Neural cell (in vitro differentiated cells): ENCODE results near the gene KLF12. TPM values are rescaled to one million over a fixed set of nuclear protein-coding genes. Genes with fewer than 3 reads are reported as not detected.

Experiments
- H2AFZ ChIP-seq: fragments of 200-600, 300-800 bp; sonication (generic), shearing (Covaris generic); 2 replicates; pipeline ENCODE4 v1.6.0; 2014; ENCODE audit warnings: low read depth, mild to moderate bottlenecking, antibody characterized with exemption, low read length, moderate library complexity
- H3F3A ChIP-seq: fragments of 200-600 bp; shearing (Covaris generic); 2 replicates; pipeline ENCODE4 v1.6.1; 2016; ENCODE audit warnings: mild to moderate bottlenecking, moderate library complexity, mixed read lengths, antibody characterized with exemption, low read length; ENCODE audit not compliant: insufficient read depth, poor library complexity, severe bottlenecking
- H3K27ac ChIP-seq: fragments of 200-600, 300-800 bp; sonication (generic), shearing (Covaris generic); 2 replicates; pipeline ENCODE4 v1.5.1; 2014; ENCODE audit warnings: mild to moderate bottlenecking, low read length, moderate library complexity
- H3K27me3 ChIP-seq: fragments of 300-800, 200-600 bp; sonication (generic), shearing (Covaris generic); 2 replicates; pipeline ENCODE4 v1.6.0; 2014; ENCODE audit warnings: mild to moderate bottlenecking, low read depth, low read length, moderate library complexity; ENCODE audit not compliant: insufficient read depth
- H3K36me3 ChIP-seq: fragments of 300-800, 200-600 bp; sonication (generic), shearing (Covaris generic); 2 replicates; pipeline ENCODE4 v1.5.1; 2014; ENCODE audit warnings: mild to moderate bottlenecking, antibody characterized with exemption, low read length, moderate library complexity; ENCODE audit not compliant: insufficient read depth
- H3K4me2 ChIP-seq: fragments of 300-800, 200-600 bp; sonication (generic), shearing (Covaris generic); 2 replicates; pipeline ENCODE4 v1.6.0; 2014; ENCODE audit warnings: mild to moderate bottlenecking, low read length
- H3K4me3 ChIP-seq: fragments of 300-800, 200-600 bp; sonication (generic), shearing (Covaris generic); 2 replicates; pipeline ENCODE4 v1.5.1; 2014; ENCODE audit warnings: mild to moderate bottlenecking, low read length, moderate library complexity
- H3K79me2 ChIP-seq: fragments of 200-600 bp; shearing (Covaris generic); replicated peaks from 2 replicates; pipeline ENCODE4 v1.6.0; 2014; ENCODE audit warnings: mild to moderate bottlenecking, low read length, moderate library complexity; ENCODE audit not compliant: insufficient read depth
- H3K9ac ChIP-seq: fragments of 300-800, 200-600 bp; sonication (generic), shearing (Covaris generic); 2 replicates; pipeline ENCODE4 v1.6.1; 2016; ENCODE audit warnings: mild to moderate bottlenecking, low read length, mixed read lengths
- H3K9me2 ChIP-seq: fragments of 200-600 bp; shearing (Covaris generic); 2 replicates; pipeline ENCODE4 v1.6.1; 2016; ENCODE audit warnings: mild to moderate bottlenecking, low read length, mixed read lengths; ENCODE audit not compliant: insufficient read depth
- H3K9me3 ChIP-seq: fragments of 200-600, 300-800 bp; sonication (generic), shearing (Covaris generic); 2 replicates; pipeline ENCODE4 v1.6.1; 2016; ENCODE audit warnings: mild to moderate bottlenecking, mixed run types, low read length, moderate library complexity, mixed read lengths
- H4K20me1 ChIP-seq: fragments of 200-600 bp; shearing (Covaris generic); 2 replicates; pipeline ENCODE4 v1.6.1; 2016; ENCODE audit warnings: mild to moderate bottlenecking, mixed run types; ENCODE audit not compliant: insufficient read depth
- CTCF ChIP-seq: fragments of 450-650 bp; IDR thresholded peaks from 2 replicates; pipeline ENCODE4 v1.5.1; 2014; ENCODE audit warnings: antibody characterized with exemption, mild to moderate bottlenecking, moderate library complexity; ENCODE audit not compliant: poor library complexity, severe bottlenecking
- EP300 ChIP-seq: fragments of 450-650 bp; conservative IDR thresholded peaks from 2 replicates; pipeline ENCODE4 v1.6.1; 2014; ENCODE audit warnings: antibody characterized with exemption, mild to moderate bottlenecking, moderate library complexity; ENCODE audit not compliant: poor library complexity, severe bottlenecking
- EZH2 ChIP-seq: fragments of 200-600, 300-800 bp; shearing (Covaris generic), sonication (generic); IDR thresholded peaks from 2 replicates; pipeline ENCODE4 v1.6.1; 2014; ENCODE audit warnings: antibody characterized with exemption, low read length, borderline replicate concordance, mild to moderate bottlenecking; ENCODE audit not compliant: insufficient read depth, poor library complexity, severe bottlenecking
- MXI1 ChIP-seq: fragments of 450-650 bp; conservative IDR thresholded peaks from 2 replicates; pipeline ENCODE4 v1.6.1; 2014; ENCODE audit warnings: antibody characterized with exemption, mild to moderate bottlenecking; ENCODE audit not compliant: poor library complexity, severe bottlenecking
- POLR2AphosphoS5 ChIP-seq: IDR thresholded peaks from 2 replicates; pipeline ENCODE4 v1.6.1; 2012
- RAD21 ChIP-seq: fragments of 450-650 bp; conservative IDR thresholded peaks from 2 replicates; pipeline ENCODE4 v1.6.1; 2014; ENCODE audit warnings: antibody characterized with exemption, mild to moderate bottlenecking, moderate library complexity
- REST ChIP-seq: IDR thresholded peaks from 2 replicates; pipeline ENCODE4 v1.6.1; 2012; ENCODE audit warnings: borderline replicate concordance
- SMC3 ChIP-seq: fragments of 450-650 bp; conservative IDR thresholded peaks from 2 replicates; pipeline ENCODE4 v1.6.1; 2014; ENCODE audit warnings: antibody characterized with exemption, mild to moderate bottlenecking, moderate library complexity; ENCODE audit not compliant: poor library complexity
- TAF1 ChIP-seq: IDR thresholded peaks from 2 replicates; pipeline ENCODE4 v1.6.1; 2012; ENCODE audit warnings: low read depth
- polyA plus RNA-seq: library from polyadenylated mRNA; depleted of rRNA; stranded (reverse); fragments of >200 nt; gene quantifications from 2 replicates; pipeline ENCODE4 v1.2.3, GENCODE V29; 2014

KLF12 gene
- polyA plus RNA-seq, 1 donor from 2014 or later: 53.5 TPM

- H3K9ac ChIP-seq: no peak overlapping the region
- no peaks in the 10 kb centered on the region for H3K9me3 ChIP-seq
- no peaks in the 10 kb centered on the region for H3K9me2 ChIP-seq
- no peaks in the 10 kb centered on the region for H3F3A ChIP-seq
- H4K20me1 ChIP-seq: no peaks in the 10 kb centered on the region
- no peaks in the 10 kb centered on the region for H3K36me3 ChIP-seq
- H3K4me3 ChIP-seq: no peak overlapping the region
- no peak overlapping the region for H3K4me2 ChIP-seq
- H3K27ac ChIP-seq: no peak overlapping the region
- H3K79me2 ChIP-seq: no peaks in the 10 kb centered on the region
- H2AFZ ChIP-seq: no peak overlapping the region
- TF ChIP-seq EP300: no peak
- no peak for TF ChIP-seq RAD21
- H3K27me3 ChIP-seq: no peaks in the 10 kb centered on the region
Observed at GRCh38 chr13:74162782-74163181, 28.6 kb upstream of the KLF12 start.

GRCh38 chr13:74162135-74162534, 27.9 kb upstream of the KLF12 start:
- no peak for TF ChIP-seq MXI1
- no peak for TF ChIP-seq POLR2AphosphoS5
- TF ChIP-seq TAF1: no peak
- no peak for TF ChIP-seq RAD21
- no peak for TF ChIP-seq CTCF
- no peak for TF ChIP-seq EZH2
- TF ChIP-seq EP300: no peak
- no peak for TF ChIP-seq REST
- H3K36me3 ChIP-seq: no peaks in the 10 kb centered on the region
- no peak overlapping the region for H3K4me2 ChIP-seq
- H3F3A ChIP-seq: no peaks in the 10 kb centered on the region
- H4K20me1 ChIP-seq: no peaks in the 10 kb centered on the region
- H3K79me2 ChIP-seq: no peaks in the 10 kb centered on the region
- H3K9ac ChIP-seq: no peak overlapping the region
- no peak overlapping the region for H2AFZ ChIP-seq
- no peaks in the 10 kb centered on the region for H3K27me3 ChIP-seq
- no peaks in the 10 kb centered on the region for H3K9me3 ChIP-seq
- no peak overlapping the region for H3K4me3 ChIP-seq
- no peaks in the 10 kb centered on the region for H3K9me2 ChIP-seq
- no peak overlapping the region for H3K27ac ChIP-seq

GRCh38 chr13:74158571-74159352, 24.6 kb upstream of the KLF12 start:
- H3K4me2 ChIP-seq: no peak overlapping the region
- H3K4me3 ChIP-seq: no peak overlapping the region
- H3K79me2 ChIP-seq: no peaks in the 10 kb centered on the region
- H3F3A ChIP-seq: no peaks in the 10 kb centered on the region
- TF ChIP-seq POLR2AphosphoS5 (no peak), EZH2 (no peak), CTCF (no peak), SMC3 (no peak), REST (no peak), RAD21 (no peak), MXI1 (no peak)
- H3K27ac ChIP-seq: no peak overlapping the region
- H4K20me1 ChIP-seq: no peaks in the 10 kb centered on the region
- H3K9ac ChIP-seq: no peak overlapping the region
- H2AFZ ChIP-seq: no peak overlapping the region
- no peaks in the 10 kb centered on the region for H3K36me3 ChIP-seq
- no peaks in the 10 kb centered on the region for H3K27me3 ChIP-seq
- H3K9me3 ChIP-seq: no peaks in the 10 kb centered on the region
- H3K9me2 ChIP-seq: no peaks in the 10 kb centered on the region
